ENCODE data around the gene GSPT1.
A peak's percentile ranks its signal among the peaks of the same experiment; 100 is the strongest.

The GSPT1 gene

GRCh38 chr16:11915114-11915643, 577 bp downstream of the GSPT1 start:
- intact Hi-C loops (cut with DNase I): loop anchor here (5.0 to 10.0 kb wide), 3 partner anchors 63 to 973 kb away; partner anchors contain the start of genes CLEC16A, DEXI, RSL1D1 and ZC3H7A
- peak in 23 of 42 donors; percentile 6 to 59 (median 37) for DNase-seq

GRCh38 chr16:11914210-11915113, 1.3 kb downstream of the GSPT1 start:
- peak in 32 of 42 donors; percentile 8 to 64 (median 26) for DNase-seq
- intact Hi-C loops (cut with DNase I): loop anchor here (5.0 to 10.0 kb wide), 3 partner anchors 62 to 972 kb away; partner anchors contain the start of genes CLEC16A, DEXI, RSL1D1 and ZC3H7A

GRCh38 chr16:11913425-11914079, 2.2 kb downstream of the GSPT1 start:
- intact Hi-C loops (cut with DNase I): loop anchor here (10.0 kb wide), 1 partner anchor 119 kb away; the partner anchor contains the start of gene ZC3H7A
- no peak for DNase-seq

- DNase-seq: no peak
- intact Hi-C loops (cut with DNase I): loop anchor here (10.0 kb wide), 1 partner anchor 115 kb away; the partner anchor contains the start of gene ZC3H7A
Observed at GRCh38 chr16:11909653-11910545, 5.9 kb downstream of the GSPT1 start.

GRCh38 chr16:11907160-11907970, 8.4 kb downstream of the GSPT1 start:
- intact Hi-C loops (cut with DNase I): no loop called here
- DNase-seq: no peak

- no peak for DNase-seq
- intact Hi-C loops (cut with DNase I): no loop called here
Observed at GRCh38 chr16:11903906-11904305, 11.8 kb downstream of the GSPT1 start.

GRCh38 chr16:11901091-11901490, 14.7 kb downstream of the GSPT1 start:
- intact Hi-C loops (cut with DNase I): no loop called here
- DNase-seq: no peak

GRCh38 chr16:11896486-11897176, 19.1 kb downstream of the GSPT1 start:
- DNase-seq: peak in 16 of 42 donors; percentile 10 to 74 (median 20)

GRCh38 chr16:11893571-11893970, 22.2 kb downstream of the GSPT1 start:
- intact Hi-C loops (cut with DNase I): no loop called here
- DNase-seq: no peak

More at GRCh38 chr16:11896486-11897176, 19.1 kb downstream of the GSPT1 start:
- intact Hi-C loops (cut with DNase I): no loop called here

- intact Hi-C loops (cut with DNase I): no loop called here
- DNase-seq: no peak
Observed at GRCh38 chr16:11892761-11893160, 23.0 kb downstream of the GSPT1 start.

- intact Hi-C loops (cut with DNase I): no loop called here
- no peak for DNase-seq
Observed at GRCh38 chr16:11890231-11890965, 25.4 kb downstream of the GSPT1 start.

GRCh38 chr16:11886881-11887280, 28.9 kb downstream of the GSPT1 start:
- intact Hi-C loops (cut with DNase I): no loop called here
- DNase-seq: no peak

GRCh38 chr16:11884035-11884434, 31.7 kb downstream of the GSPT1 start:
- intact Hi-C loops (cut with DNase I): no loop called here

GRCh38 chr16:11880007-11880406, 35.7 kb downstream of the GSPT1 start:
- DNase-seq: no peak
- intact Hi-C loops (cut with DNase I): no loop called here

More at GRCh38 chr16:11884035-11884434, 31.7 kb downstream of the GSPT1 start:
- DNase-seq: no peak

- DNase-seq: no peak
- intact Hi-C loops (cut with DNase I): no loop called here
Observed at GRCh38 chr16:11877374-11877773, 38.4 kb downstream of the GSPT1 start.

- intact Hi-C loops (cut with DNase I): no loop called here
- DNase-seq: no peak
Observed at GRCh38 chr16:11876306-11876705, 39.5 kb downstream of the GSPT1 start.

GRCh38 chr16:11875721-11876120, 40.0 kb downstream of the GSPT1 start:
- DNase-seq: no peak
- intact Hi-C loops (cut with DNase I): no loop called here

Data from head of caudate nucleus (tissue), 42 donors.